ENCODE data around the gene LDLRAD2.

LDLRAD2 gene

DNA sequence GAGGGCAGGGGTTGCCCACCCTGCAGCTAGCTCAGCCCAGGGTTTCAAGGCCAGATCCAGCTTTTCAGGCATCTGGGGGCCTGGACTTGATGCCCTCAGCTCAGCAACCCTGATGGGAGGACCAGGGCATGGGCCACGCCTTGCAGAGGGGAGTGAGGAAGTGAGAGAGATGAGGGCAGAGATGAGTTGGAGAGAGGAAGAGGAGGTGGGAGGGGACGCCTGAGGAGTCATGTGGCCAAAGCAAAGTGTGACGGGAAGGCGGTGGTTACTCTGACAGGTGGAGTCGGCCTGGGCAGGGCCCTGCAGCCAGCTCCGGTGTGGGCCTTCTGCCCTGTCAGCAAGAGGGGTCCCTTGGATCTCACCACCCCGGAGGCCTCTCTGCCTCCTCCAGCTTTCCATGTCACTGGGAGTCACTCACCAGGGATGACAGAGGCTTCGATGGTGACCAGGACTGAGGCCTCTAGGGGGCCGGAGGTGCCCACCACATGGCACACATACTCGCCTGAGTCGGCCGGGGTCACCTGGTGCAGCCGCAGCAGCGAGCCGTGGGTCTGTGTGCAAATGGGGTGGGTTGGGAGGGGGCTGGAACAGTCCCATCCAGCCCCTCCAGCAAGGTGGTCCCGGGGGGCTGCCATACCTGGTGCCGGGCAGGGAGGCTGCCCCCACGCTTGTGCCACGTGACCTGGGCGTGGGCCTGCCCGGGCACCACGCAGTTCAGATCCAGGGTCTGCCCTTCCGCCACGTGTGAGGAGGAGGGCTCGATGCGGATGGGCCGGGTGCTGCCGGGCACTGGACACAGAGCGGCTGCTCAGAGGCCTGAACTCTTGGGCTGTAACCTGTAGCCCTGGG lies 40.4 kb downstream of the LDLRAD2 start:
- H3K36me3 ChIP-seq (ENCODE audit: control insufficient read depth, insufficient read depth, low read length) = peaks cover 27% of the 10 kb centered on the region
- no peaks in the 10 kb centered on the region for H3K4me1 ChIP-seq (ENCODE audit: control insufficient read depth, insufficient read depth, low read length)
- H3K27me3 ChIP-seq (ENCODE audit: control insufficient read depth, insufficient read depth, low read length) = no peaks in the 10 kb centered on the region
- no peak overlapping the region for H3K9ac ChIP-seq (ENCODE audit: low read length)
- no peak overlapping the region for H3K4me3 ChIP-seq (ENCODE audit: low read length)
- no peaks in the 10 kb centered on the region for H3K9me3 ChIP-seq (ENCODE audit: control insufficient read depth, low read length)

DNA sequence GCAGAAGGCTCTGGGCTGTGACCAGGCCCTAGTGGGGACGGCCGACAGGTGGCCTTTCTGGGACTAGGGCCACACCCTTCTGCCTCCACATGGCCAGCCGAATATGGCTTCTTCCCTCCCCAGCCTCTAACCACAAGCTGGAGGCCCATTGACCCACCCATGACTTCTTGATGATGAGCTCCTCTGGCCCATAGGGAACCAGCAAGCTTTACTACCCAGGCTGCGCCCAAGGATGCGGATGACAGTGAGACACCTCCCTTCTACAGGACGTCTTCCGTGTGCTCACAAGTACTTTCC lies 41.0 kb downstream of the LDLRAD2 start:
- no peak overlapping the region for H3K9ac ChIP-seq (ENCODE audit: low read length)
- H3K4me3 ChIP-seq (ENCODE audit: low read length) = no peak overlapping the region
- no peaks in the 10 kb centered on the region for H3K4me1 ChIP-seq (ENCODE audit: control insufficient read depth, insufficient read depth, low read length)
- H3K27me3 ChIP-seq (ENCODE audit: control insufficient read depth, insufficient read depth, low read length) = no peaks in the 10 kb centered on the region
- H3K36me3 ChIP-seq (ENCODE audit: control insufficient read depth, insufficient read depth, low read length) = peaks cover 28% of the 10 kb centered on the region
- no peaks in the 10 kb centered on the region for H3K9me3 ChIP-seq (ENCODE audit: control insufficient read depth, low read length)

DNA sequence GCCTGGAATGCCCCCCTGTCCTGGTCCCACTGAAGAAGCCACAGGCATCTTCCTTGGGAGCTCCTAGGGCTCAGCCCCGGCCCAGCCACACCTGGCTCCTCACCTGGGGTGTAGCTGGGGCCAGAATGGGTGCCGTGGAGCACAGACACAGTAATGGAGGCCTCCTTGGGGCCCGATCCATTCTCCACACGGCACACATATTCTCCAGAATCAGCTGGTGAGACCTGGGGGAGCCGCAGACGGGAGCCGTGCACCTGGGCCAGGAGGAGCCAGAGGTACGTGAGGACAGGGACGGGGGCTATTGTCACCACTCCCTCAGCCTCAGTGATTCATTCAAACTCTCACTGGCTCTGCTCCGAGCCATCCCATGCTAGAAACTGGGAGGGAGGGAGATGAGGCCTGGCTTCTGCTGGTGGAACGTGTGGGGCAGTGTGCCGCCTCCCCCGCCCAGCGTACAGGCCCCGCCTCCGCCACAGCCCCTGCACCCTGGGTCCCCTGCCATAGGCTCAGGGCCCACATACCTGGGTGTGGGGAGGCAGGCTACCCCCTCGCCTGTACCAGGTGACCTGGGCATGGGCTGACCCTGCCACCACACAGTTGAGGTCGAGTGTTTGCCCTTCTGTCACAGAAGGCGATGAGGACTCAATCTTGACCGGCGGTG lies 42.2 kb downstream of the LDLRAD2 start:
- H3K4me3 ChIP-seq (ENCODE audit: low read length) = no peak overlapping the region
- H3K9ac ChIP-seq (ENCODE audit: low read length) = no peak overlapping the region
- peaks cover 28% of the 10 kb centered on the region for H3K36me3 ChIP-seq (ENCODE audit: control insufficient read depth, insufficient read depth, low read length)
- no peaks in the 10 kb centered on the region for H3K9me3 ChIP-seq (ENCODE audit: control insufficient read depth, low read length)
- no peaks in the 10 kb centered on the region for H3K27me3 ChIP-seq (ENCODE audit: control insufficient read depth, insufficient read depth, low read length)
- H3K4me1 ChIP-seq (ENCODE audit: control insufficient read depth, insufficient read depth, low read length) = no peaks in the 10 kb centered on the region

DNA sequence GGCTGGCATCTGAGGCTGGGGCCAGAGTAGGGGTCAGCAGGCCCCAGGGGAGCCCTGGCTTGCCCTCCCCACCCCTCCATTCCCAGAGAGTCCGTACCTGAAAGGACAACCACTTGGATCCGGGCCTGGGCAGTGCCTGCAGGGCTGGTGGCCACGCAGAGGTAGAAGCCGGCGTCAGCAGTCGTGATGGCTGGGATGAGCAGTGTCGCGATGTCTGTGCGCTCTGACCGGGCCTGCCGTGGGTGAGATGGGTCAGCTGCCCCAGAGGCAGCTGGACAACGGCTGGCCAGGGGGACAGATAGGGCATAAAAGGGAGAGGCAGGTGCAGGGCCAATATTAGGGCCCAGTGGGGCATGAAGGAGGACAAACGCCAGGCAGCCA lies 42.7 kb downstream of the LDLRAD2 start:
- H3K36me3 ChIP-seq (ENCODE audit: control insufficient read depth, insufficient read depth, low read length) = peaks cover 28% of the 10 kb centered on the region
- no peaks in the 10 kb centered on the region for H3K27me3 ChIP-seq (ENCODE audit: control insufficient read depth, insufficient read depth, low read length)
- H3K4me1 ChIP-seq (ENCODE audit: control insufficient read depth, insufficient read depth, low read length) = no peaks in the 10 kb centered on the region
- H3K9ac ChIP-seq (ENCODE audit: low read length) = no peak overlapping the region
- H3K9me3 ChIP-seq (ENCODE audit: control insufficient read depth, low read length) = no peaks in the 10 kb centered on the region
- H3K4me3 ChIP-seq (ENCODE audit: low read length) = no peak overlapping the region

DNA sequence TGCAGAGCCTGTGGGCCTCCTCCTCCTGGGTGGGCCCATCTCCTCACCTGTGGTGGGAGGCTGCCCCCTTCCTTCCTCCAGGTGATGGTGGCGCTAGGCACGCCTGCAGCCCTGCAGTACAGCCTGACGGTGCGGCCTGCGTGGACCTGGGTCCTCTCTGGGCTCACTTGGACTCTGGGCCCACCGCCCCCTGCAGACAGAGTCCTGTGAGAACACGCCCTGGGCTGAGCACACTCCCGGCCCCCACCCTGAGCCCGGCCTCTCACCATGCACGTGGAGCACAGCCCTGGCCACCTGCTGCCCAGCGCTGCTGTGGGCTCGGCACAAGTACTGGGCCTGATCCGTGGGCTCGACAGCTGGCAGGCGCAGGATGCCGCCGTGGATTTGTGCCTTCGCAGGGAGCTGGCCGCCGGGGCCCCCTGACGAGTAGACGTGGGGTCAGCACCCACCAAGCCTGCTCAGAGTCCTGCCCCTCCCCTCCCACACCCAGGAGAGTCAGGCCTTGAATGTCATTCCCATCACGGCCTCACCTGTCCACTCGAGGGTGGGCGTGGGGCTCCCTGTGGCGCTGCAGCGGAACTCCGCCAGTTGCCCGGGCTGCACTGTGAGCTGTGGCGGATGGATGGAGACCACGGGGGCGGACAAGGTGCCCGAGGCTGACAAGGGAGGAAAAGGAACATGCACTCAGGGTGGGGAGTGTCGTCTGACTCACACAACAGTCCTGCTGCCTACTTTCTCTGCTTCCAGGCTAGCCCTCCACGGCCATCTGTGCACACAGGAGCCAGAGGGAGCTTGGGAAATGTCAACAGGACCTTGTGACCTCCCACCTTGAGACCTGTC lies 43.4 kb downstream of the LDLRAD2 start:
- Histone ChIP-seq H3K9ac (ENCODE audit: low read length) (no peak overlapping the region), H3K36me3 (ENCODE audit: control insufficient read depth, insufficient read depth, low read length) (peaks cover 28% of the 10 kb centered on the region), H3K4me3 (ENCODE audit: low read length) (no peak overlapping the region), H3K4me1 (ENCODE audit: control insufficient read depth, insufficient read depth, low read length) (no peaks in the 10 kb centered on the region), H3K27me3 (ENCODE audit: control insufficient read depth, insufficient read depth, low read length) (no peaks in the 10 kb centered on the region), H3K9me3 (ENCODE audit: control insufficient read depth, low read length) (no peaks in the 10 kb centered on the region)

DNA sequence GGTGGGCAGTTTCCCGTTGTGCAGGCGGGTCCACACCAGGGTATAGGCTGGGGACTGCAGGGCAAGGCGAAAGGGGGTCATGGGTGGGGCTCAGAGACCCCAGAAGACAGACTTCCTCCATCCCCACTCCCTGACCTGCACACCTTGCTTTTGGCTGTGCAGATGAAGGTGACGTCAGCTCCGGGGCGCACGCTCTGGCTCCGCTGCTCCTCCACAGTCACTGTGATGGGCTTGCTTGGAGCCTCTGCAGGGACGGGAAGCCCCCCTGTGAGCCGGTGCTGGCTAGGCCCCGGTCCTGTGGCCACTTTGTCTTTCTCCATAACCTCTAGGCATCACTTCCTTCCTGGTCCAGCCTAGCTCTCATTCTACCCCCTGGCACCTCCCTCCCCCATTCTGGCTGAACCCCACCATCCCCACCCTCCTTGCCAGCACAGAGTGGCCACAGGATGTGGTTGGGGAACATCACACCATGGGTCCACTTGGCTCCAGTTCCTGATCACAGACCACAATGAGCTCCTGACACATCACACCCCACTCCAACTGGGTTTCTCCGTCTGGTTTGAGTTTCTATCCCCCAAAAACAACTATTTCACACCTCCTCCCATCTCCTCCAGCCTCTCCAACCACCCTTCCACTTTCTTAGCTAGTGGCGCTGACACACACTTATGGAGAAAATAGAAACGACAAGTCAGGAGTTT lies 45.2 kb downstream of the LDLRAD2 start:
- H3K4me1 ChIP-seq (ENCODE audit: control insufficient read depth, insufficient read depth, low read length) = no peaks in the 10 kb centered on the region
- H3K36me3 ChIP-seq (ENCODE audit: control insufficient read depth, insufficient read depth, low read length) = peaks cover 17% of the 10 kb centered on the region
- no peaks in the 10 kb centered on the region for H3K27me3 ChIP-seq (ENCODE audit: control insufficient read depth, insufficient read depth, low read length)
- no peaks in the 10 kb centered on the region for H3K9me3 ChIP-seq (ENCODE audit: control insufficient read depth, low read length)
- H3K9ac ChIP-seq (ENCODE audit: low read length) = no peak overlapping the region
- H3K4me3 ChIP-seq (ENCODE audit: low read length) = no peak overlapping the region

DNA sequence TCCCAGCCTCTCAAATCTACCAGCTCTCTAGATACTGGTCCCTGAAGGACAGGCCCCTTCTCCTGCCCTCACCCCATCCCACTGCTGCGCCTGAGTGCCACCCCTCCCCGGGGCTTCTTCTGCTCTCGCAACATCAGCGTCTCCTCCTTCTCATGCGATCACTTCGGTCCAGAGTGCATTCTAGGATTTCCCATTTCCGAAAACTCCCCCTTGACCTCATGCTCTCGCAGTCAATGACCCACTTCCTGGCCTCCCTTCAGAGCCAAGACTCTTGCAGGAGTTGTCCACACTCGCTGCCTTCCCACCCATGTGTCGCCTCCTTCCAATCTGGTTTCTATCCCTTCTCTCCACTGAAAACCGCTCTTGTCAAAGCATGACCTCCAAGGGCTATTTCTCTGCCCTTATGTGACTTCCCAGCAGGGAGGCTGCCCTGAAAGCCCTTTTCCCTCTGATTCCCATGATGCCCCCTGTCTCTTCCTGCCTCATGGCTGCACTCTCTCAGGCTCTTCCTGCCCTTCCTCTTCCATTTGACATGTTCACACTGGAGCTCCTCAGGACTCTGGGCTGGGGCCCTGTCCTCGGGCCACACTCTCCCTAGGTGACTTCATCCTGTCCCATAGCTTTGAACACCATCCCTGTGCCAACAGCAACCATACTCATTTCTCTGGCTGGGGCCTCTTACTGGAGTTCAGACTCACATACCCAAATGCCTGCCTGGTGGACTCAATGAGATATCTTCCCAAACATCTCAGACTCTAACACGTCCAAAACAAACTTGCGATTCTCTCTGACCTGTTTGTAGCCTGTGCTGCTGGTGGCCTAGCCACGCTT lies 46.0 kb downstream of the LDLRAD2 start:
- Histone ChIP-seq H3K4me3 (ENCODE audit: low read length) (no peak overlapping the region), H3K9me3 (ENCODE audit: control insufficient read depth, low read length) (no peaks in the 10 kb centered on the region), H3K4me1 (ENCODE audit: control insufficient read depth, insufficient read depth, low read length) (no peaks in the 10 kb centered on the region), H3K27me3 (ENCODE audit: control insufficient read depth, insufficient read depth, low read length) (no peaks in the 10 kb centered on the region), H3K36me3 (ENCODE audit: control insufficient read depth, insufficient read depth, low read length) (peaks cover 11% of the 10 kb centered on the region), H3K9ac (ENCODE audit: low read length) (no peak overlapping the region)

DNA sequence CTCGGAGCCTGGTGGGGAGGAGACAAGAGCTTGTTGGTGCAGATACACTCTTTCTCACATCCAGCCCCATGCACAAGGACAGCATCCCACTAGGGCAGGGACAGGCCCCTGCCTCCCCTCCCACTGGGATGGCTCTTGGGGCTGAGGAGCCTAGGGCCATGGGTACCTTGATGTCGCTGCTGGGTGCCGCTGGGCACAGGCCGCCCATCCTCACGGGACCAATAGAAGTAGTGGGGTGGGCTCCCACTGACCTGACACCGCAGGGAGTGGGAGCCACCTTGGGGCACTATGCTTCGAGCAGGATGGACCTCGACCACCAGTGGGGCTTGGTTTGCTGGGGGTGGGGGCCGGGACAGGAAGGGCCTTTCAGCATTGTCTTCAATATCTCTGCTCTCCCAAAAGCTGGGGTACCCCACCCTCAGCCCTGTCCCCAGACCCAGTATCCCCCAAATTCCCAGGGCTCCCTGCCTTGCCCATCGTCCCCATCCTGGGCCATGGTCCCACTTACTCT lies 47.7 kb downstream of the LDLRAD2 start:
- Histone ChIP-seq H3K9ac (ENCODE audit: low read length) (no peak overlapping the region), H3K9me3 (ENCODE audit: control insufficient read depth, low read length) (no peaks in the 10 kb centered on the region), H3K36me3 (ENCODE audit: control insufficient read depth, insufficient read depth, low read length) (peaks cover 20% of the 10 kb centered on the region), H3K4me1 (ENCODE audit: control insufficient read depth, insufficient read depth, low read length) (no peaks in the 10 kb centered on the region), H3K4me3 (ENCODE audit: low read length) (no peak overlapping the region), H3K27me3 (ENCODE audit: control insufficient read depth, insufficient read depth, low read length) (no peaks in the 10 kb centered on the region)

DNA sequence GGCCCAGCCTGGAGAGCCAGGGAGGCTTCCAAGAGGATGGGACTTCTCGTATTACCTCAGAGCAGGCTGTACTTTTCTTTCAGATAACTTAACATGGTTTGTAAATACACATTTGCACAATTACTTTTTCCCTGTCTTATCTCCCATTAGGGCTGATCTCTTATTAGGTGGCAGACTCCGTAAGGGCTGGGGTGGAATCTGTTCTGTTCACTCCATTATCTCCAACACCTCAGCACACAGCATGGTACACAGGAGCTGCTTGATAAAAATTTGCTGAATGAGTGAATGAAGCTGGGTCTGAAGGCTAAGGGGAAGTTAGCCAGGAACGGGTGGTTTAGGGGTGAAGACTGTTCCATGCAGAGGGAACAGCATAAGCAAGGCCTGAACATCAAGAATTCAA lies 48.9 kb downstream of the LDLRAD2 start:
- Histone ChIP-seq H3K9ac (ENCODE audit: low read length) (no peak overlapping the region), H3K4me1 (ENCODE audit: control insufficient read depth, insufficient read depth, low read length) (no peaks in the 10 kb centered on the region), H3K9me3 (ENCODE audit: control insufficient read depth, low read length) (no peaks in the 10 kb centered on the region), H3K36me3 (ENCODE audit: control insufficient read depth, insufficient read depth, low read length) (peaks cover 28% of the 10 kb centered on the region), H3K4me3 (ENCODE audit: low read length) (no peak overlapping the region), H3K27me3 (ENCODE audit: control insufficient read depth, insufficient read depth, low read length) (no peaks in the 10 kb centered on the region)

DNA sequence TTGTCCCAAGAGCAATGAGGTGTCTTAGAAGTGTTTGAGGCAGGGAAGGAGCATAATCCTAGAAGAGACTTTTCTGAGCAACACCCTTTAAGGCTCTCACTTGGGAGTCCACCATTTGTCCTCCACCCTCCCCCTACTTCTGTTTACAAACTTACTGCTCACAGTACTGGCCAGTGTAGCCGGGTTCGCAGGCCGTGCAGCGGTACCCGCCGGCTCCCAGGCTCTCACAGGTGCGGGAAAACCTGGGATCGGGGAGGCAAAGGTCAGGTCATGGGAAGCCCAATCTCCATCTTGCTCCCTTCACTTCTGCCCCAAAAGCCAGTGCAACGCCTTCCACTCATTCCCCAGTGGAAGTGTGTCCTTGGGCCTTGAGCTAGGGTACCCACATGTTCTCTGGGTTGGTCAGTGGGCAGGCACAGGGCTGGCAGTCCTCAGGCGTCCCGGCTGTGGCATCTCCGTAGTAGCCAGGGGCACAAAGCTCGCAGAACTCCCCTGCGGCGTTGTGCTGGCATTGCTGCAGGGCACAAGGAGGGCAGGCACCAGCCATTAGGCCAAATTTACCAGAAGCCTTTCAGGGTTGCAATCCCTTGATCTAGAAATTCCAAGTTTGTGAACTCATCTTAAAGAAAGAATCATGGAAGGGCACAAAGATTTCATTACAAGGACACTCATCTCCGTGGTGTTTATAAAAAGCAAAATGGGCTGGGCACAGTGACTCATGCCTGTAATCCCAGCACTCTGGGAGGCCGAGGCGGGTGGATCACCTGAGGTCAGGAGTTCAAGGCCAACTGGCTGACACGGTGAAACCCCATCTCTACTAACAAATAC lies 49.8 kb downstream of the LDLRAD2 start:
- Histone ChIP-seq H3K9me3 (ENCODE audit: control insufficient read depth, low read length) (no peaks in the 10 kb centered on the region), H3K36me3 (ENCODE audit: control insufficient read depth, insufficient read depth, low read length) (peaks cover 25% of the 10 kb centered on the region)

More for the DNA sequence above, 49.8 kb downstream of the LDLRAD2 start:
- no peaks in the 10 kb centered on the region for H3K27me3 ChIP-seq (ENCODE audit: control insufficient read depth, insufficient read depth, low read length)
- H3K4me1 ChIP-seq (ENCODE audit: control insufficient read depth, insufficient read depth, low read length) = no peaks in the 10 kb centered on the region
- no peak overlapping the region for H3K9ac ChIP-seq (ENCODE audit: low read length)
- H3K4me3 ChIP-seq (ENCODE audit: low read length) = no peak overlapping the region
